Thoracic aorta (tissue), 2 donors: ENCODE measurements around the gene NUAK1. TPM values are rescaled to one million over a fixed set of nuclear protein-coding genes. Genes with fewer than 3 reads are reported as not detected.

Experiments used
- ATAC-seq: fragments of 150-250 bp; one replicate; pipeline ENCODE4 v1.8.0; 2017; ENCODE audit warnings: low read depth; ENCODE audit not compliant: insufficient number of reproducible peaks, low FRiP score
- DNase-seq: peaks from one replicate; pipeline ENCODE4 v3.0.0-alpha.2; 2020; ENCODE audit warnings: low spot score
- H3K27ac ChIP-seq, 2 donors: fragments of 200-600 bp; sonication (generic); 1 replicate in 1 of 2; 2 replicates in 1 of 2; pipeline ENCODE4 v1.5.1; 2016; ENCODE audit warnings: mild to moderate bottlenecking in 2 of 2, moderate library complexity in 2 of 2
- H3K27me3 ChIP-seq: fragments of 200-600 bp; sonication (generic); replicated peaks from 2 replicates; pipeline ENCODE4 v1.6.0; 2016; ENCODE audit warnings: mild to moderate bottlenecking; ENCODE audit not compliant: insufficient read depth
- H3K36me3 ChIP-seq: fragments of 200-600 bp; sonication (generic); one replicate; pipeline ENCODE4 v1.5.1; 2016
- H3K4me1 ChIP-seq, 2 donors: fragments of 200-600 bp; sonication (generic); 1 replicate in 1 of 2; 2 replicates in 1 of 2; pipeline versions ENCODE4 v1.5.1 to v1.6.0; 2016; ENCODE audit warnings: low read depth in 2 of 2, mild to moderate bottlenecking in 1 of 2; ENCODE audit not compliant: control insufficient read depth in 1 of 2
- H3K4me3 ChIP-seq: fragments of 200-600 bp; sonication (generic); 2 replicates; pipeline ENCODE4 v1.5.1; 2016; ENCODE audit warnings: mild to moderate bottlenecking
- H3K9me3 ChIP-seq: fragments of 200-600 bp; sonication (generic); 2 replicates; pipeline ENCODE4 v1.5.1; 2016
- total RNA-seq, 2 donors: library from RNA; depleted of rRNA; stranded (reverse); fragments of >200 nt; gene quantifications; one replicate each; pipeline versions ENCODE4 v1.1.0 to v1.2.3, GENCODE V29; 2016
- TF ChIP-seq, protein P1 (sequence below): fragments of 200-600 bp; sonication (generic); IDR thresholded peaks from one replicate; pipeline ENCODE4 v1.5.1; 2019; ENCODE audit warnings: antibody characterized with exemption

NUAK1 gene
- total RNA-seq, 2 donors from 2014 or later: 20.0 to 31.4 TPM

DNA sequence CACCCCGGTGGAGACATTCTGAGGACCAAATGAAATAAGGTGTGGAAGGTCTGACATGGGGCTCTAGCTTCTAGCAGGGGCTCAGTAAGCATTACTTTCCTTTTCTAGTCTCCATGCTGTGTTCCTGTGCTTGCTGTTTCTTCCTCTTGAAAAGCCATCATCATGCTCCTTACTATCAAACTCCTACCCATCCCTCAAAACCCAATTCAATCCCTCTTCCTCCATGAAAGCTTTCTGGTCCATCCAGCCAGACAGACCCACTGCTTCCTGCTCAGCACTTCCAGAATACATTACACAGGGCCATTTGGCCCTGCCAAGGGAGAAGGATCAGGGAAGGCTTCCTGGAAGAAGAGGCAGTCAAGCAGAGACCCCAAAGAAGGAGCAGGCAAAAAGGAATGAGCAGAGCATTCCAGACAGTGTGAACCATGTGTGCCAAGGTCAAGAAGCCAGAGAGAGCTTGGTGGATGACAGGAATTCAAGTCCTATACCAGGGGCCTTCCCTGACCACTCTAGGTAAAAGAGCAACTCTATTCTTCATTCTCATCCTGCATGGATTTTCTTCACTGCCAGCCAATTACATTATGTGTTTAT is 59.5 kb downstream of the NUAK1 start:
- Histone ChIP-seq H3K36me3 (no peaks in the 10 kb centered on the region), H3K27ac (peak overlapping the region; percentile 88 to 89), H3K4me1 (peaks cover 61 to 82% of the 10 kb centered on the region in 2 donors), H3K9me3 (no peaks in the 10 kb centered on the region), H3K4me3 (no peak overlapping the region), H3K27me3 (no peaks in the 10 kb centered on the region)
- ATAC-seq: no peak
- no peak for DNase-seq
- TF ChIP-seq, protein P1, sequence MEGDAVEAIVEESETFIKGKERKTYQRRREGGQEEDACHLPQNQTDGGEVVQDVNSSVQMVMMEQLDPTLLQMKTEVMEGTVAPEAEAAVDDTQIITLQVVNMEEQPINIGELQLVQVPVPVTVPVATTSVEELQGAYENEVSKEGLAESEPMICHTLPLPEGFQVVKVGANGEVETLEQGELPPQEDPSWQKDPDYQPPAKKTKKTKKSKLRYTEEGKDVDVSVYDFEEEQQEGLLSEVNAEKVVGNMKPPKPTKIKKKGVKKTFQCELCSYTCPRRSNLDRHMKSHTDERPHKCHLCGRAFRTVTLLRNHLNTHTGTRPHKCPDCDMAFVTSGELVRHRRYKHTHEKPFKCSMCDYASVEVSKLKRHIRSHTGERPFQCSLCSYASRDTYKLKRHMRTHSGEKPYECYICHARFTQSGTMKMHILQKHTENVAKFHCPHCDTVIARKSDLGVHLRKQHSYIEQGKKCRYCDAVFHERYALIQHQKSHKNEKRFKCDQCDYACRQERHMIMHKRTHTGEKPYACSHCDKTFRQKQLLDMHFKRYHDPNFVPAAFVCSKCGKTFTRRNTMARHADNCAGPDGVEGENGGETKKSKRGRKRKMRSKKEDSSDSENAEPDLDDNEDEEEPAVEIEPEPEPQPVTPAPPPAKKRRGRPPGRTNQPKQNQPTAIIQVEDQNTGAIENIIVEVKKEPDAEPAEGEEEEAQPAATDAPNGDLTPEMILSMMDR: no peak

DNA sequence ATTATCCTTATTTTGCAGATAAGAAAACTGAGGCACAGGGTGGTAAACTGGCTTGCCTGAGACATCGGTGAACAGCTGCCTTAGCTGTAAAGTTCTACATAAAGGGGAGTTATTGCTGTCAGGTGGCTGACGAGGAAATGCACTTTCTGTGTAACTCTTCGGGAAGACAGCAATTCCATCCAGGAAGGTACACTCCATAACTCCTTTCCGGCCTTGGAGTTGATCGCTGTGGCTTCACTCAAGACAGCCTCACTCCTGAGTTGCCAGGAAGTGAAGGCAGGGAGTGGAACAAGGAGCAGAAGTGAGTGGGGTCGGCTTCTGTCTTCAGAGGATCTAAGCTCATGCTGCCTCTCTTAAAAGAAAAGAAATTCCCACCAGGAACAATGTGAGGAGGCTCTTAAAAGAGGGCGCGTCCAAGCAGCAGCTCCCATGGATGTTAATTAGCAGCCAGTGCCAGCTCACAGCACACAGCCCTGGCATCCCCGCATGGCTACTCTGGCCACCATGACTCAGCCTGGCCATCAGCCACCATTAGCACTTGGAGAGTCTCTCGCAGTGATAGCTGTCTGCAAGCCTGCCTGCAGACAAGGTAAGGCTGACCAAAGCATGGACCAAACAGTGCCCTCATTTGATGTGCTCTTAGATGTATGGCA is 60.3 kb downstream of the NUAK1 start:
- Histone ChIP-seq H3K27ac (peak overlapping the region; percentile 88 to 89), H3K4me1 (peaks cover 53 to 80% of the 10 kb centered on the region in 2 donors)
- peak; percentile 53 for DNase-seq

DNA sequence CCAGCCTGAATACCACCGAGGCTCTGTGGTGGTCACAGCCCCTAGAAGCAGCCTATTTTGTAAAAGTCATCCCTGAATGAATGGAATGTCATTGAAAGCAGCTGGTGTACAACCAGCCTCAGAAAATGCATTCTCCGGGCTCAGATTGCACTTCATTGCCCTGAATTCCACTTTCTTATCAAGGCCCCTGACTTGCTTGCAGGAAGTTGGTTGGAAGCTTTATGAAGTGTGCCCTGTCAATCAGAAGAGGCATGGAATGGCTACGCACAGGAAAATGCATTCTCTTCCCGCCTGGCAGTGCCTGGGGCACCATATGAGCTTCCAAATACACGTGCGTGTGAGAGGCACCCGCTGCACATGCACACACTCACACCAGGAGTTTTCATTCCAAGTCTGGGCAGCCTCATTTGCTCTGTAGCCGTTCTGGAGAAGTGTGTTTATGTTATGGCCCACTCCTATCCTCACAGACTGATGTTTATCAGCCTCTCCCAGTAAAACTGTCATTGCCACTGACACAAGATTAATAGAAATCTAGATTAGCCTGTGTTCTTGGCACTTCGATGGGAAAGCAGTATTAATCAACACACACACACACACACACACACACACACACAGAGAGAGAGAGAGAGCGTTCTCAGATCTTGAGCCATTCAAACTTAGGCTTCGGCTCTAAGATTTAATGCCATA is 63.9 kb downstream of the NUAK1 start:
- Histone ChIP-seq H3K4me3 (no peak overlapping the region), H3K4me1 (peaks cover 42 to 80% of the 10 kb centered on the region in 2 donors), H3K27ac (peak overlapping the region; percentile 60 to 89), H3K9me3 (no peaks in the 10 kb centered on the region), H3K27me3 (no peaks in the 10 kb centered on the region), H3K36me3 (peaks cover 13% of the 10 kb centered on the region)
- DNase-seq (no peak), ATAC-seq (peak; percentile 5)
- TF ChIP-seq, protein P1: no peak

More for the DNA sequence above, 60.3 kb downstream of the NUAK1 start:
- Histone ChIP-seq H3K36me3 (no peaks in the 10 kb centered on the region), H3K4me3 (peak overlapping the region; percentile 22), H3K9me3 (no peaks in the 10 kb centered on the region), H3K27me3 (no peaks in the 10 kb centered on the region)
- ATAC-seq: no peak
- TF ChIP-seq, protein P1: no peak

DNA sequence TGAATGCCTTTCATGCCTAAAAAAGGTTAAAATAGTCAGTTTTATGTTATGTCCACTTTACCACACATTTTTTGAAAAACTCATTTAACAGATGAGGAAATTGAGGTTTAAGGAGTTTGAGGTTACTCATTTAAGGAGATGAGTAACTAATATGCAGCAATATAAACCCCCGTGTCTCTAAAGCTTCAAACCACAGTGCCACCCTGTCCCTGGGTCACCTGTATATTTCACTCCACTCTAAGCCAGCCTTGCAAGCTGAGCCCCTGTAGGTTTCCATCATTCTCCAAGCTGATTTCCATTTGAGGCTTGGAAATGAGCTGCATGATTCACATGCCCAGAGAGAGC is 64.4 kb downstream of the NUAK1 start:
- H3K27me3 ChIP-seq: no peaks in the 10 kb centered on the region
- peaks cover 13% of the 10 kb centered on the region for H3K36me3 ChIP-seq
- ATAC-seq: no peak

DNA sequence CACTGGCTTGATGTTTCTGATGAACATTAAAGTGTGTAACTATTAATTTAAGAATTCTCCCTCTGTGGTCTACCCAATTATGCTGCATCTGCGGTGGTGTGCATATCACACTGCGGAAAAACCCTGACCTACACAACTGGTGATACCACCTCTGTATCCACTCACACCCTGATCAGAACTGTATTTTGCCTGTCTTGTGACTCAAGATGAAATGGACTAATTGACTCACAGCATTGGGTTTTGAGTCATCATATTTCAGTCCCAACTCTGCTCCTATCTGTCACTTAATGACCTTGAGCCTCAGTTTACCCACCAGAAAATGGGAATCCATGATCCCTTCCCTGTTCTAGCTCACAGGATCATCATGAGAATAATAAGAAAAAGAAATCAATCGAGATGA is 65.6 kb downstream of the NUAK1 start:
- H3K27me3 ChIP-seq: no peaks in the 10 kb centered on the region
- TF ChIP-seq, protein P1: no peak
- no peak overlapping the region for H3K4me3 ChIP-seq
- H3K36me3 ChIP-seq: peaks cover 13% of the 10 kb centered on the region
- H3K9me3 ChIP-seq: no peaks in the 10 kb centered on the region
- H3K4me1 ChIP-seq: peaks cover 26 to 64% of the 10 kb centered on the region in 2 donors
- ATAC-seq (no peak), DNase-seq (no peak)
- H3K27ac ChIP-seq: peak overlapping the region; percentile 26 to 61

More for the DNA sequence above, 64.4 kb downstream of the NUAK1 start:
- DNase-seq: no peak
- Histone ChIP-seq H3K4me3 (no peak overlapping the region), H3K4me1 (peaks cover 37 to 75% of the 10 kb centered on the region in 2 donors), H3K9me3 (no peaks in the 10 kb centered on the region), H3K27ac (peak overlapping the region; percentile 60 to 89)
- TF ChIP-seq, protein P1: no peak
